GM12878 (cell line): ENCODE data around the gene STPG3. TPM values are rescaled to one million over a fixed set of nuclear protein-coding genes. Genes with fewer than 3 reads are reported as not detected.

ENCODE experiments used
- ATAC-seq: fragments of 200-7000 bp; cut with Tn5 transposase; 3 replicates; pipeline ENCODE4 v1.9.1; 2020; ENCODE audit warnings: mild to moderate bottlenecking, moderate library complexity
- BruUV-seq: library from RNA; stranded (reverse); fragments of 400-500 nt; replicated peaks from 2 replicates; lab custom pipeline; 2021; lab: Mats Ljungman, UMichigan
- CTCF ChIA-PET: fragments of 300-600 bp; sonication (Branson Sonifier 250); formaldehyde crosslinking; extraction: SDS; loops from one replicate; lab custom pipeline; 2021; ENCODE audit warnings: inconsistent platforms; lab: Yijun Ruan, JAX
- POLR2A ChIA-PET: fragments of 350-600 bp; formaldehyde crosslinking; extraction: SDS; loops from one replicate; lab custom pipeline; 2021; ENCODE audit warnings: inconsistent platforms; lab: Charles Lee
- RAD21 ChIA-PET: fragments of 300-600 bp; sonication (Branson Sonifier 250); formaldehyde crosslinking; loops from one replicate; lab custom pipeline; 2023; ENCODE audit warnings: antibody characterized with exemption; ENCODE audit not compliant: unreplicated experiment; lab: Charles Lee
- SMC1A ChIA-PET: fragments of 300-600 bp; sonication (Branson Sonifier 250); formaldehyde crosslinking; loops from one replicate; lab custom pipeline; 2023; ENCODE audit not compliant: unreplicated experiment, uncharacterized antibody; lab: Charles Lee
- DNase-seq: peaks from one replicate; pipeline ENCODE4 v3.0.0-alpha.2; 2011; ENCODE audit warnings: low read depth, low spot score
- FAIRE-seq: peaks from 3 replicates; lab custom pipeline; 2011; peaks lifted over from hg19 to GRCh38; lab: Jason Lieb, UNC
- H2AFZ ChIP-seq: 2 replicates; pipeline ENCODE4 v1.6.0; 2011; ENCODE audit warnings: low read depth, low read length, control low read depth; ENCODE audit not compliant: control insufficient read depth
- H3K27ac ChIP-seq: 2 replicates; pipeline ENCODE4 v1.5.1; 2011; ENCODE audit warnings: control low read depth; ENCODE audit not compliant: control insufficient read depth, insufficient read depth
- H3K27me3 ChIP-seq, 2 experiments: replicated peaks in 1 of 2; 2 replicates each; pipeline versions ENCODE4 v1.6.0 to v1.6.1; 2011; ENCODE audit warnings: low read length in 1 of 2; ENCODE audit not compliant: control insufficient read depth in 2 of 2, insufficient read depth in 2 of 2
- H3K36me3 ChIP-seq, 2 experiments: 2 replicates each; pipeline ENCODE4 v1.5.1; 2011; ENCODE audit warnings: low read length in 1 of 2; ENCODE audit not compliant: control insufficient read depth in 2 of 2, insufficient read depth in 2 of 2
- H3K4me1 ChIP-seq: 2 replicates; pipeline ENCODE4 v1.6.1; 2011; ENCODE audit warnings: mild to moderate bottlenecking, low read length, moderate library complexity, mixed read lengths; ENCODE audit not compliant: control insufficient read depth, insufficient read depth
- H3K4me2 ChIP-seq: 2 replicates; pipeline ENCODE4 v1.6.0; 2011; ENCODE audit warnings: control low read depth; ENCODE audit not compliant: control insufficient read depth, insufficient read depth
- H3K4me3 ChIP-seq: fragments of 200-600 bp; sonication (generic); 2 replicates; pipeline ENCODE4 v1.5.1; 2016
- H3K79me2 ChIP-seq: 2 replicates; pipeline ENCODE4 v1.6.0; 2011; ENCODE audit warnings: low read length; ENCODE audit not compliant: control insufficient read depth, insufficient read depth
- H3K9ac ChIP-seq: 2 replicates; pipeline ENCODE4 v1.8.0; 2011; ENCODE audit warnings: low read length, control low read depth, mixed read lengths; ENCODE audit not compliant: control insufficient read depth, insufficient read depth
- H3K9me3 ChIP-seq: replicated peaks from 3 replicates; pipeline ENCODE4 v1.5.1; 2011; ENCODE audit warnings: mild to moderate bottlenecking, low read length; ENCODE audit not compliant: control insufficient read depth, insufficient read depth
- H4K20me1 ChIP-seq: 2 replicates; pipeline ENCODE4 v1.6.0; 2011; ENCODE audit not compliant: control insufficient read depth, insufficient read depth
- BACH1 ChIP-seq: fragments of 450-650 bp; IDR thresholded peaks from 2 replicates; pipeline ENCODE4 v1.6.1; 2017; ENCODE audit warnings: mild to moderate bottlenecking, borderline replicate concordance
- MTA3 ChIP-seq: IDR thresholded peaks from 2 replicates; pipeline ENCODE4 v1.6.1; 2012; ENCODE audit warnings: low read length, inconsistent platforms, borderline replicate concordance
- MXI1 ChIP-seq: fragments of 150-350 bp; IDR thresholded peaks from 2 replicates; pipeline ENCODE4 v1.6.1; 2011; ENCODE audit warnings: low read depth, mild to moderate bottlenecking, inconsistent platforms, low read length, improper control_type of control experiment
- POLR2A ChIP-seq: IDR thresholded peaks from 2 replicates; pipeline ENCODE4 v1.6.1; 2011; ENCODE audit warnings: low read depth, mild to moderate bottlenecking, low read length
- POU2F2 ChIP-seq: IDR thresholded peaks from 3 replicates; pipeline ENCODE4 v1.6.1; 2011; ENCODE audit warnings: low read depth, mild to moderate bottlenecking, low read length, borderline replicate concordance
- TCF12 ChIP-seq: IDR thresholded peaks from 2 replicates; pipeline ENCODE4 v1.6.1; 2011; ENCODE audit warnings: low read depth, mild to moderate bottlenecking, low read length
- WRNIP1 ChIP-seq: IDR thresholded peaks from 2 replicates; pipeline ENCODE4 v1.6.1; 2011; ENCODE audit warnings: low read depth, low read length, improper control_type of control experiment, borderline replicate concordance
- ZNF207 ChIP-seq: fragments of 450-650 bp; IDR thresholded peaks from 2 replicates; pipeline ENCODE4 v1.6.1; 2014; ENCODE audit warnings: antibody characterized with exemption, mild to moderate bottlenecking, borderline replicate concordance
- WGBS: methylation state at CpG from one replicate; pipeline ENCODE4 v1.1.6; 2016; ENCODE audit warnings: low lambda C conversion rate; ENCODE audit not compliant: insufficient replicate concordance, insufficient coverage; ENCODE audit errors: missing lambda C conversion rate; 5-methylcytosine and 5-hydroxymethylcytosine counted together
- in situ Hi-C: fragments of 300-500 bp; cut with MboI; formaldehyde crosslinking; loops from 9 replicates; pipeline ENCODE4 v1.14.3; 2018; ENCODE audit warnings: mixed read lengths
- intact Hi-C: fragments of 100-400 bp; cut with micrococcal nuclease; formaldehyde crosslinking; loops from one replicate; pipeline ENCODE4 v1.14.2; 2022; ENCODE audit not compliant: unreplicated experiment
- polyA plus RNA-seq, 11 experiments: library from polyadenylated mRNA; depleted of rRNA in 4 of 11; unstranded in 6 of 11; stranded (reverse) in 5 of 11; fragments of >200 nt; fragmentation: Nextera tagmentation in 4 of 11; fragmentation: Illumina TruSeq in 1 of 11; extraction: Ambion mirVana in 4 of 11; extraction: Trizol in 1 of 11; gene quantifications; 1 replicate in 1 of 11; 2 replicates in 10 of 11; pipeline versions ENCODE4 v1.2.1 to v1.2.3, GENCODE V29; 2011 to 2016; ENCODE audit warnings: inconsistent platforms in 2 of 11, missing spikeins in 2 of 11, low read depth in 1 of 11
- total RNA-seq, 4 experiments: library from RNA; depleted of rRNA in 3 of 4; stranded (reverse); fragments of >200 nt in 3 of 4; fragmentation: Illumina TruSeq in 1 of 4; extraction: Trizol in 1 of 4; gene quantifications; 2 replicates each; pipeline versions ENCODE4 v1.2.1 to v1.2.3, GENCODE V29; 2013 to 2021

STPG3 gene
- total and polyA plus RNA-seq, 10 of the 15 experiments (the other 5 are each of a cell fraction or from before 2014, with no cell fraction given) = not detected

- no peaks in the 10 kb centered on the region for H3K79me2 ChIP-seq
- BruUV-seq = no TSS peak
- intact Hi-C loops (loop anchor here (2.0 to 10.0 kb wide), 2 partner anchors 151 to 231 kb away; no protein-coding TSS in a partner anchor), in situ Hi-C loops (loop anchor here (5.0 kb wide), 3 partner anchors 114 to 234 kb away; no protein-coding TSS in a partner anchor)
- no peak for DNase-seq
- H3K9ac ChIP-seq = no peak overlapping the region
- ChIA-PET RAD21 (interaction anchor here (0.7 kb wide), 1 partner anchor 76 kb away, joined by 7 read pairs; no protein-coding TSS in a partner anchor), POLR2A (interaction anchor here (1.4 kb wide), 1 partner anchor 53 kb away, joined by 4 read pairs; the partner anchor contains the start of gene TUBB4B), SMC1A (interaction anchor here (0.6 kb wide), 1 partner anchor 148 kb away, joined by 3 read pairs; no protein-coding TSS in a partner anchor), CTCF (interaction anchor here (0.7 kb wide), 1 partner anchor 152 kb away, joined by 5 read pairs; no protein-coding TSS in a partner anchor)
- no peaks in the 10 kb centered on the region for H3K36me3 ChIP-seq
- H3K4me1 ChIP-seq = peaks cover under 1% of the 10 kb centered on the region
- H3K4me2 ChIP-seq = no peak overlapping the region
- H3K27ac ChIP-seq = no peak overlapping the region
- WGBS = 83% methylated on average over 29 of the region's 29 CpGs
- no peak for ATAC-seq
- FAIRE-seq = no peak
- H3K27me3 ChIP-seq = no peaks in the 10 kb centered on the region; a peak in 1 of 4 replicates
- H4K20me1 ChIP-seq = no peaks in the 10 kb centered on the region
- no peak overlapping the region for H3K4me3 ChIP-seq
- no peak overlapping the region for H2AFZ ChIP-seq
- H3K9me3 ChIP-seq = peaks cover 2% of the 10 kb centered on the region; the same call in 2 of the 3 replicates
- TF ChIP-seq WRNIP1 (no peak), POLR2A (no peak), ZNF207 (no peak), MXI1 (no peak), TCF12 (no peak), MTA3 (no peak), BACH1 (no peak), POU2F2 (no peak)
These were observed 42.5 kb downstream of the STPG3 start for GRCh38 chr9:137293482-137294090.
